Transverse colon (tissue), 4 donors: ENCODE measurements around the gene ZNF417. TPM values are rescaled to one million over a fixed set of nuclear protein-coding genes. Genes with fewer than 3 reads are reported as not detected.
"Not testable (repeated sequence)": the region's sequence is repeated elsewhere in the genome, so short reads cannot be mapped to it uniquely, and the experiment has no call there.

Source experiments
- DNase-seq: peaks from one replicate; pipeline ENCODE4 v3.0.0-alpha.2; 2019
- H3K27ac ChIP-seq, 4 donors: fragments of 200-600 bp; sonication (generic); 2 replicates each; pipeline ENCODE4 v1.5.1; 2016 to 2018; ENCODE audit warnings: inconsistent platforms in 4 of 4
- H3K27me3 ChIP-seq: fragments of 200-600 bp; sonication (generic); 2 replicates; pipeline ENCODE4 v1.5.1; 2017; ENCODE audit warnings: inconsistent platforms
- H3K36me3 ChIP-seq, 4 donors: fragments of 200-600 bp; sonication (generic); 2 replicates each; pipeline ENCODE4 v1.5.1; 2017 to 2019; ENCODE audit warnings: inconsistent platforms in 4 of 4
- H3K4me1 ChIP-seq, 4 donors: fragments of 200-600 bp; sonication (generic); 2 replicates each; pipeline ENCODE4 v1.5.1; 2017 to 2020; ENCODE audit warnings: inconsistent platforms in 4 of 4
- H3K4me3 ChIP-seq, 4 donors: fragments of 200-600 bp; sonication (generic); 1 replicate in 1 of 4; 2 replicates in 3 of 4; pipeline versions ENCODE4 v1.5.1 to v1.6.1; 2017 to 2019; ENCODE audit warnings: inconsistent platforms in 4 of 4
- H3K9me3 ChIP-seq, 2 donors: fragments of 200-600 bp; sonication (generic); 2 replicates each; pipeline ENCODE4 v1.5.1; 2017 to 2019; ENCODE audit warnings: inconsistent platforms in 2 of 2
- CTCF ChIP-seq, 5 experiments: fragments of 200-600 bp in 3 of 5; fragments of 450-650 bp in 2 of 5; sonication (generic) in 3 of 5; IDR thresholded peaks; 1 replicate in 2 of 5; 2 replicates in 3 of 5; pipeline ENCODE4 v1.5.1; 2016 to 2017; ENCODE audit warnings: antibody characterized with exemption in 5 of 5, inconsistent platforms in 3 of 5, mild to moderate bottlenecking in 2 of 5, moderate library complexity in 1 of 5
- EP300 ChIP-seq: sonication (generic); formaldehyde crosslinking; IDR thresholded peaks from one replicate; pipeline ENCODE4 v1.6.1; 2017; ENCODE audit warnings: antibody characterized with exemption, low read depth
- POLR2A ChIP-seq: fragments of 450-650 bp; IDR thresholded peaks from one replicate; pipeline ENCODE4 v1.6.1; 2016; ENCODE audit warnings: antibody characterized with exemption, mild to moderate bottlenecking, moderate library complexity
- POLR2AphosphoS5 ChIP-seq, 3 donors: sonication (generic); formaldehyde crosslinking; IDR thresholded peaks; one replicate each; pipeline ENCODE4 v1.6.1; 2016; ENCODE audit warnings: antibody characterized with exemption in 3 of 3
- WGBS, 2 donors: methylation state at CpG; one replicate each; pipeline ENCODE4 v1.1.5; 2018; ENCODE audit warnings: low coverage in 1 of 2; 5-methylcytosine and 5-hydroxymethylcytosine counted together
- in situ Hi-C, 4 donors: fragments of 200-750 bp; cut with MboI; loops; one replicate each; pipeline versions ENCODE4 v1.15.0 to v1.15.1; 2017; ENCODE audit warnings: low sequenced_read_pairs in 3 of 4, low pct_ligation_motif_present in 1 of 4, low pct_unique_long_range_greater_than_20kb in 1 of 4
- intact Hi-C: fragments of 100-400 bp; cut with DNase I; formaldehyde crosslinking; loops from one replicate; pipeline ENCODE4 v1.15.1; 2023; ENCODE audit warnings: low total_unique reads
- total RNA-seq, 4 donors: library from RNA; depleted of rRNA; stranded (reverse); fragments of >200 nt; gene quantifications; one replicate each; pipeline ENCODE4 v1.1.0, GENCODE V29; 2016

The ZNF417 gene
- total RNA-seq, result 100 to 1,000 TPM in 1 of 4 donors, 10 to 100 TPM in 2, 1 to 10 TPM in 1; 9.8 to 119 (median 11.2) TPM

- TF ChIP-seq POLR2AphosphoS5 (IDR thresholded peaks at IDR 0.05), result peak in 2 of 3 donors; percentile 50
- peak in 1 of 5 experiments; percentile 16 for TF ChIP-seq CTCF (IDR thresholded peaks at IDR 0.05)
- peak; percentile 57 for TF ChIP-seq POLR2A
- H3K27ac ChIP-seq, result peak within 1 kb of the TSS; percentile 81 to 87 (median 85)
- H3K36me3 ChIP-seq, result peaks cover 0 to 10% (median 4%) of the 10 kb centered on the region in 4 donors
- intact Hi-C loops (loop anchor here (10.0 kb wide), 1 partner anchor 142 kb away; no protein-coding TSS in a partner anchor), in situ Hi-C loops (loop anchor here in 1 of 4 donors (25.0 kb wide), 1 partner anchor 179 kb away; the partner anchor contains the start of genes ZNF671 and ZNF776)
- not testable (repeated sequence) for H3K27me3 ChIP-seq
- H3K4me1 ChIP-seq, result peaks cover 6 to 13% (median 9%) of the 10 kb centered on the region in 4 donors
- DNase-seq, result peak; percentile 84
- peak within 1 kb of the TSS; percentile 76 to 97 (median 84) for H3K4me3 ChIP-seq
- WGBS, 2 donors, result 0 to 2% methylated on average over 2 to 27 of the region's 51 CpGs
- H3K9me3 ChIP-seq, result peaks cover 5 to 18% of the 10 kb centered on the region in 2 donors
Observed at GRCh38 chr19:57916168-57916995, at the start of gene ZNF417. ZNF417 (minus strand) TSS chr19:57916592; CDS start chr19:57916411, 181 bp downstream.

- Histone ChIP-seq H3K4me3 (no peak overlapping the region), H3K27ac (no peak overlapping the region), H3K27me3 (no peaks in the 10 kb centered on the region), H3K36me3 (peaks cover 0 to 6% (median 0%) of the 10 kb centered on the region in 4 donors), H3K4me1 (no peaks in the 10 kb centered on the region), H3K9me3 (peaks cover 60 to 91% of the 10 kb centered on the region in 2 donors)
- no peak for DNase-seq
- WGBS, 2 donors, result 81 to 91% methylated on average over 8 of the region's 8 CpGs
- in situ Hi-C loops, result no loop called here
- TF ChIP-seq CTCF (IDR thresholded peaks at IDR 0.05) (no peak), POLR2AphosphoS5 (IDR thresholded peaks at IDR 0.05) (no peak), POLR2A (no peak), EP300 (no peak)
- intact Hi-C loops, result no loop called here
Observed at GRCh38 chr19:57964761-57965160, 48.4 kb upstream of the ZNF417 start.

GRCh38 chr19:57961785-57962184 is 45.4 kb upstream of the ZNF417 start:
- H3K4me1 ChIP-seq, result no peaks in the 10 kb centered on the region
- in situ Hi-C loops, result no loop called here
- WGBS, 2 donors, result 20 to 86% methylated on average over 1 of the region's 1 CpG
- H3K27me3 ChIP-seq, result no peaks in the 10 kb centered on the region
- intact Hi-C loops, result no loop called here
- no peak overlapping the region for H3K4me3 ChIP-seq
- H3K9me3 ChIP-seq, result peaks cover 36 to 96% of the 10 kb centered on the region in 2 donors
- no peak overlapping the region for H3K27ac ChIP-seq
- no peak for DNase-seq
- TF ChIP-seq CTCF (IDR thresholded peaks at IDR 0.05) (no peak), EP300 (no peak), POLR2AphosphoS5 (IDR thresholded peaks at IDR 0.05) (no peak), POLR2A (no peak)
- H3K36me3 ChIP-seq, result peaks cover 0 to 6% (median 0%) of the 10 kb centered on the region in 4 donors

GRCh38 chr19:57954996-57955395 is 38.6 kb upstream of the ZNF417 start:
- Histone ChIP-seq H3K27me3 (no peaks in the 10 kb centered on the region), H3K4me1 (no peaks in the 10 kb centered on the region), H3K4me3 (no peak overlapping the region), H3K36me3 (no peaks in the 10 kb centered on the region), H3K9me3 (peaks cover 0 to 36% of the 10 kb centered on the region in 2 donors), H3K27ac (no peak overlapping the region)
- intact Hi-C loops, result no loop called here
- in situ Hi-C loops, result no loop called here
- DNase-seq, result no peak
- WGBS, 2 donors, result 80 to 90% methylated on average over 2 to 4 of the region's 4 CpGs
- TF ChIP-seq EP300 (no peak), CTCF (IDR thresholded peaks at IDR 0.05) (no peak), POLR2AphosphoS5 (IDR thresholded peaks at IDR 0.05) (no peak), POLR2A (no peak)
